Transverse colon (tissue), 4 donors: Measurements from ENCODE around the gene ISM2. TPM values are rescaled to one million over a fixed set of nuclear protein-coding genes. Genes with fewer than 3 reads are reported as not detected.

Source experiments
- DNase-seq: peaks from one replicate; pipeline ENCODE4 v3.0.0-alpha.2; 2019
- H3K27ac ChIP-seq, 4 donors: fragments of 200-600 bp; sonication (generic); 2 replicates each; pipeline ENCODE4 v1.5.1; 2016 to 2018; ENCODE audit warnings: inconsistent platforms in 4 of 4
- H3K27me3 ChIP-seq: fragments of 200-600 bp; sonication (generic); 2 replicates; pipeline ENCODE4 v1.5.1; 2017; ENCODE audit warnings: inconsistent platforms
- H3K36me3 ChIP-seq, 4 donors: fragments of 200-600 bp; sonication (generic); 2 replicates each; pipeline ENCODE4 v1.5.1; 2017 to 2019; ENCODE audit warnings: inconsistent platforms in 4 of 4
- H3K4me1 ChIP-seq, 4 donors: fragments of 200-600 bp; sonication (generic); 2 replicates each; pipeline ENCODE4 v1.5.1; 2017 to 2020; ENCODE audit warnings: inconsistent platforms in 4 of 4
- H3K4me3 ChIP-seq, 4 donors: fragments of 200-600 bp; sonication (generic); 1 replicate in 1 of 4; 2 replicates in 3 of 4; pipeline versions ENCODE4 v1.5.1 to v1.6.1; 2017 to 2019; ENCODE audit warnings: inconsistent platforms in 4 of 4
- H3K9me3 ChIP-seq, 2 donors: fragments of 200-600 bp; sonication (generic); 2 replicates each; pipeline ENCODE4 v1.5.1; 2017 to 2019; ENCODE audit warnings: inconsistent platforms in 2 of 2
- CTCF ChIP-seq, 5 experiments: fragments of 200-600 bp in 3 of 5; fragments of 450-650 bp in 2 of 5; sonication (generic) in 3 of 5; IDR thresholded peaks; 1 replicate in 2 of 5; 2 replicates in 3 of 5; pipeline ENCODE4 v1.5.1; 2016 to 2017; ENCODE audit warnings: antibody characterized with exemption in 5 of 5, inconsistent platforms in 3 of 5, mild to moderate bottlenecking in 2 of 5, moderate library complexity in 1 of 5
- EP300 ChIP-seq: sonication (generic); formaldehyde crosslinking; IDR thresholded peaks from one replicate; pipeline ENCODE4 v1.6.1; 2017; ENCODE audit warnings: antibody characterized with exemption, low read depth
- POLR2A ChIP-seq: fragments of 450-650 bp; IDR thresholded peaks from one replicate; pipeline ENCODE4 v1.6.1; 2016; ENCODE audit warnings: antibody characterized with exemption, mild to moderate bottlenecking, moderate library complexity
- POLR2AphosphoS5 ChIP-seq, 3 donors: sonication (generic); formaldehyde crosslinking; IDR thresholded peaks; one replicate each; pipeline ENCODE4 v1.6.1; 2016; ENCODE audit warnings: antibody characterized with exemption in 3 of 3
- WGBS, 2 donors: methylation state at CpG; one replicate each; pipeline ENCODE4 v1.1.5; 2018; ENCODE audit warnings: low coverage in 1 of 2; 5-methylcytosine and 5-hydroxymethylcytosine counted together
- in situ Hi-C, 4 donors: fragments of 200-750 bp; cut with MboI; loops; one replicate each; pipeline versions ENCODE4 v1.15.0 to v1.15.1; 2017; ENCODE audit warnings: low sequenced_read_pairs in 3 of 4, low pct_ligation_motif_present in 1 of 4, low pct_unique_long_range_greater_than_20kb in 1 of 4
- intact Hi-C: fragments of 100-400 bp; cut with DNase I; formaldehyde crosslinking; loops from one replicate; pipeline ENCODE4 v1.15.1; 2023; ENCODE audit warnings: low total_unique reads
- small RNA-seq, 4 donors: library from RNA; depleted of rRNA; stranded (forward); fragments of <200 nt; gene quantifications; one replicate each; pipeline ENCODE3, GENCODE V24; 2016
- total RNA-seq, 4 donors: library from RNA; depleted of rRNA; stranded (reverse); fragments of >200 nt; gene quantifications; one replicate each; pipeline ENCODE4 v1.1.0, GENCODE V29; 2016

The ISM2 gene
- total RNA-seq, 4 donors from 2014 or later, result 0.27 TPM; not detected in 3

- DNase-seq, result no peak
- in situ Hi-C loops, result no loop called here
- no peaks in the 10 kb centered on the region for H3K4me1 ChIP-seq
- WGBS, 2 donors, result 98 to 100% methylated on average over 1 of the region's 1 CpG
- H3K9me3 ChIP-seq, result no peaks in the 10 kb centered on the region
- no peak overlapping the region for H3K4me3 ChIP-seq
- intact Hi-C loops, result no loop called here
- H3K27me3 ChIP-seq, result no peaks in the 10 kb centered on the region
- H3K36me3 ChIP-seq, result peaks cover 0 to 70% (median 30%) of the 10 kb centered on the region in 4 donors
- no peak overlapping the region for H3K27ac ChIP-seq
- TF ChIP-seq EP300 (no peak), POLR2A (no peak), CTCF (IDR thresholded peaks at IDR 0.05) (no peak), POLR2AphosphoS5 (IDR thresholded peaks at IDR 0.05) (no peak)
Measured at GRCh38 chr14:77438596-77438995, 60.0 kb downstream of the ISM2 start.

- 88 to 100% methylated on average over 2 to 3 of the region's 3 CpGs for whole genome bisulfite sequencing, 2 donors
- Histone ChIP-seq H3K4me1 (no peaks in the 10 kb centered on the region), H3K9me3 (no peaks in the 10 kb centered on the region), H3K27me3 (no peaks in the 10 kb centered on the region), H3K4me3 (no peak overlapping the region), H3K27ac (no peak overlapping the region), H3K36me3 (peaks cover 0 to 67% (median 34%) of the 10 kb centered on the region in 4 donors)
- TF ChIP-seq CTCF (IDR thresholded peaks at IDR 0.05) (no peak), POLR2A (no peak), EP300 (no peak), POLR2AphosphoS5 (IDR thresholded peaks at IDR 0.05) (no peak)
- intact Hi-C loops (no loop called here), in situ Hi-C loops (no loop called here)
- DNase-seq, result no peak
Measured at GRCh38 chr14:77436042-77436441, 62.6 kb downstream of the ISM2 start.

DNA sequence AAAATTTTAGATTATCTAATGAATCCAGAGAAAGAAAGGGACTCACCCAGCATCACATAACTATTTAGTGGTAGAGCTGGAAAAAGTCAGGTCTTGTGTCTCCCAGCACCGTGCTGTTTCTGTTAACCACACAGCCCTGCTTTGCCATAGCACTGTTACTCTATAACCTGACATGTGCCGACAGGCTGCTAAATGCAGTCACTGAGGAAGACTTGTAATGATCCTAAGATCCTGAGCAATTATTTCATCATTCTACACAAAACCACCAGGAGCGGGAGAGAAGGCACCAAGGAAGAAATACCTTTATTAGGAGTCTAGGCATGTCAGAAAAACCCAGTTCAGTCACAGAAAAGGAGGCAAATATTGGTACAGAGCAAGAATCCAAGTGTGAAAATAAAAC is 72.2 kb downstream of the ISM2 start:
- in situ Hi-C loops, result no loop called here

GRCh38 chr14:77424862-77425261 is 73.8 kb downstream of the ISM2 start:
- Histone ChIP-seq H3K9me3 (no peaks in the 10 kb centered on the region), H3K27me3 (no peaks in the 10 kb centered on the region), H3K27ac (no peak overlapping the region), H3K4me3 (no peak overlapping the region), H3K4me1 (no peaks in the 10 kb centered on the region), H3K36me3 (peaks cover 0 to 69% (median 33%) of the 10 kb centered on the region in 4 donors)
- DNase-seq, result no peak
- in situ Hi-C loops (no loop called here), intact Hi-C loops (no loop called here)
- TF ChIP-seq POLR2A (no peak), CTCF (IDR thresholded peaks at IDR 0.05) (no peak), POLR2AphosphoS5 (IDR thresholded peaks at IDR 0.05) (no peak), EP300 (no peak)
- WGBS, 2 donors, result 82 to 91% methylated on average over 3 of the region's 3 CpGs

More for the DNA sequence above, 72.2 kb downstream of the ISM2 start:
- H3K4me3 ChIP-seq, result no peak overlapping the region
- no peaks in the 10 kb centered on the region for H3K4me1 ChIP-seq
- no peaks in the 10 kb centered on the region for H3K9me3 ChIP-seq
- WGBS, 2 donors, result 92 to 95% methylated on average over 3 of the region's 3 CpGs
- H3K36me3 ChIP-seq, result peaks cover 0 to 75% (median 37%) of the 10 kb centered on the region in 4 donors
- no peak for DNase-seq
- intact Hi-C loops, result no loop called here
- no peaks in the 10 kb centered on the region for H3K27me3 ChIP-seq
- no peak overlapping the region for H3K27ac ChIP-seq
- TF ChIP-seq POLR2AphosphoS5 (IDR thresholded peaks at IDR 0.05), result no peak

Small RNAs within 50 kb of the gene (small RNA-seq; reads per million reads assigned to genes)
- gene RF00404 (0 reads per million in 4 donors), gene RN7SL587P (0 reads per million in 4 donors)

Other genes starting within 250 kb of the ISM2 start
- 1 to 10 TPM in 1 of 4 donors, under 1 TPM in 1, not detected in 2; 0.64 to 1.4 TPM for gene NGB, start 227.6 kb downstream of the ISM2 start, total RNA-seq
- 10 to 100 TPM; 12.0 to 77.4 (median 24.9) TPM for gene POMT2, start 177.9 kb downstream of the ISM2 start, total RNA-seq
- 10 to 100 TPM in 3 of 4 donors, 1 to 10 TPM in 1; 1.5 to 40.7 (median 19.7) TPM for gene GSTZ1, start 177.8 kb downstream of the ISM2 start, total RNA-seq
- 1 to 10 TPM; 4.9 to 9.2 (median 6.2) TPM for gene TMED8, start 121.7 kb downstream of the ISM2 start, total RNA-seq
- under 1 TPM in 2 of 4 donors, not detected in 2; 0.16 to 0.41 TPM for gene SAMD15, start 121.4 kb downstream of the ISM2 start, total RNA-seq
- 1 to 10 TPM in 3 of 4 donors, under 1 TPM in 1; 0.68 to 2.2 (median 1.4) TPM for gene NOXRED1, start 75.3 kb downstream of the ISM2 start, total RNA-seq
- 10 to 100 TPM in 3 of 4 donors, 1 to 10 TPM in 1; 8.0 to 21.6 (median 18.0) TPM for gene VIPAS39, start 41.2 kb downstream of the ISM2 start, total RNA-seq
- gene AHSA1, start 40.7 kb downstream of the ISM2 start, total RNA-seq, result 100 to 1,000 TPM in 1 of 4 donors, 10 to 100 TPM in 3; 66.6 to 101 (median 87.5) TPM
- gene SPTLC2, start 117.8 kb upstream of the ISM2 start, total RNA-seq, result 10 to 100 TPM; 14.5 to 51.3 (median 35.8) TPM
- gene ALKBH1, start 209.2 kb upstream of the ISM2 start, total RNA-seq, result 10 to 100 TPM in 2 of 4 donors, 1 to 10 TPM in 2; 5.2 to 15.6 (median 10.4) TPM
- gene SLIRP, start 209.3 kb upstream of the ISM2 start, total RNA-seq, result 100 to 1,000 TPM in 2 of 4 donors, 10 to 100 TPM in 1, not detected in 1; 81.2 to 277 (median 181) TPM